ENCODE results near the gene TBL3. TPM values are rescaled to one million over a fixed set of nuclear protein-coding genes. Genes with fewer than 3 reads are reported as not detected.

TBL3 gene
- total RNA-seq, 1 experiment from 2014 or later: 68.9 TPM

DNA sequence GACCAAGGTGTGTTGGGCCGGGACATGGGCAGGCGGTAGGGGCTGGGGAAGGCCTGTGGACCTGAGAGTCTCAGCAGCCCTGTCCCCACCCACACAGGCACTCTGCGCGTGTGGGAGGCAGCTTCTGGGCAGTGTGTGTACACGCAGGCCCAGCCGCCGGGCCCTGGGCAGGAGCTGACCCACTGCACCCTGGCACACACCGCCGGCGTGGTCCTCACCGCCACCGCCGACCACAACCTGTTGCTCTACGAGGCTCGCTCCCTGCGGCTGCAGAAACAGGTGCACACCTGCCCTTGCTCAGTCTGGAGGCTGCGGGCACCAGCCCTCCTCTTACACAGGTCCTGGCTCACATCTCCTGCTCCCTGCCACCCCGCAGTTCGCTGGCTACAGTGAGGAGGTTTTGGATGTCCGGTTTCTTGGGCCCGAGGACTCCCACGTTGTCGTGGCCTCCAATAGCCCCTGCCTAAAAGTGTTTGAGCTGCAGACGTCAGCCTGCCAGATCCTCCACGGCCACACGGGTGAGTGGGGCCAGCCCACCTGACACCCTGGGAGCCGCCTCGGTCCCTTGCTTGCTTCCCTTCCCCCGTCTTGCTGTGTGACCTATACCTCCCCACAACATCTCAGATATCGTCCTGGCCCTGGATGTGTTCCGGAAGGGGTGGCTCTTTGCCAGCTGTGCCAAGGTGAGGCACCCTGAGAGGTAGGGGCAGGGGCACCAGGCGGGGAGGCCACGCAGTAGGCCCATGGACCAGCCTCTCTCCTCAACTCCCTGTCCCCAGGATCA is 3.8 kb downstream of the TBL3 start:
- RAD21 ChIA-PET (ENCODE audit: low non-redundant PET in 1 of 2, low total read pairs in 2 of 2, uncharacterized antibody in 2 of 2, unreplicated experiment in 2 of 2): no interaction called here
- intact Hi-C loops (cut with micrococcal nuclease): no loop called here
- no TSS peak for BruUV-seq (replicated peaks)

More for the DNA sequence above, 3.8 kb downstream of the TBL3 start:
- H3K27me3 ChIP-seq (ENCODE audit: insufficient read depth, low read length): no peaks in the 10 kb centered on the region
- TF ChIP-seq, protein P1, sequence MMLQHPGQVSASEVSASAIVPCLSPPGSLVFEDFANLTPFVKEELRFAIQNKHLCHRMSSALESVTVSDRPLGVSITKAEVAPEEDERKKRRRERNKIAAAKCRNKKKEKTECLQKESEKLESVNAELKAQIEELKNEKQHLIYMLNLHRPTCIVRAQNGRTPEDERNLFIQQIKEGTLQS (IDR thresholded peaks at IDR 0.05): no peak
- TF ChIP-seq ZNF274 (IDR thresholded peaks at IDR 0.05; ENCODE audit: low read depth, low read length) (no peak), EZH2phosphoT487 (IDR thresholded peaks at IDR 0.05; ENCODE audit: borderline replicate concordance) (no peak), CBX3 (IDR thresholded peaks at IDR 0.05; ENCODE audit: low read depth) (no peak), CEBPB (IDR thresholded peaks at IDR 0.05; ENCODE audit: low read depth) (no peak), EZH2 (IDR thresholded peaks at IDR 0.05) (no peak), POLR2A (IDR thresholded peaks at IDR 0.05; ENCODE audit: borderline replicate concordance, extremely low read depth, insufficient read depth, insufficient read length) (no peak), POLR2AphosphoS5 (IDR thresholded peaks at IDR 0.05; ENCODE audit: low read depth, low read length) (no peak), SIN3A (IDR thresholded peaks at IDR 0.05; ENCODE audit: low read depth) (no peak), YY1 (IDR thresholded peaks at IDR 0.05; ENCODE audit: extremely low read depth, insufficient replicate concordance, low read depth, low read length) (no peak), RAD21 (IDR thresholded peaks at IDR 0.05; ENCODE audit: low read depth) (no peak), TCF7L2 (IDR thresholded peaks at IDR 0.05; ENCODE audit: borderline replicate concordance, extremely low read depth, insufficient read depth, insufficient read length) (no peak), ELF1 (IDR thresholded peaks at IDR 0.05; ENCODE audit: borderline replicate concordance, low read depth) (no peak), EGR1 (IDR thresholded peaks at IDR 0.05; ENCODE audit: low read depth) (no peak)
- TF ChIP-seq, protein P2, sequence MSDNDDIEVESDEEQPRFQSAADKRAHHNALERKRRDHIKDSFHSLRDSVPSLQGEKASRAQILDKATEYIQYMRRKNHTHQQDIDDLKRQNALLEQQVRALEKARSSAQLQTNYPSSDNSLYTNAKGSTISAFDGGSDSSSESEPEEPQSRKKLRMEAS (IDR thresholded peaks at IDR 0.05): no peak
- TF ChIP-seq, protein P3, sequence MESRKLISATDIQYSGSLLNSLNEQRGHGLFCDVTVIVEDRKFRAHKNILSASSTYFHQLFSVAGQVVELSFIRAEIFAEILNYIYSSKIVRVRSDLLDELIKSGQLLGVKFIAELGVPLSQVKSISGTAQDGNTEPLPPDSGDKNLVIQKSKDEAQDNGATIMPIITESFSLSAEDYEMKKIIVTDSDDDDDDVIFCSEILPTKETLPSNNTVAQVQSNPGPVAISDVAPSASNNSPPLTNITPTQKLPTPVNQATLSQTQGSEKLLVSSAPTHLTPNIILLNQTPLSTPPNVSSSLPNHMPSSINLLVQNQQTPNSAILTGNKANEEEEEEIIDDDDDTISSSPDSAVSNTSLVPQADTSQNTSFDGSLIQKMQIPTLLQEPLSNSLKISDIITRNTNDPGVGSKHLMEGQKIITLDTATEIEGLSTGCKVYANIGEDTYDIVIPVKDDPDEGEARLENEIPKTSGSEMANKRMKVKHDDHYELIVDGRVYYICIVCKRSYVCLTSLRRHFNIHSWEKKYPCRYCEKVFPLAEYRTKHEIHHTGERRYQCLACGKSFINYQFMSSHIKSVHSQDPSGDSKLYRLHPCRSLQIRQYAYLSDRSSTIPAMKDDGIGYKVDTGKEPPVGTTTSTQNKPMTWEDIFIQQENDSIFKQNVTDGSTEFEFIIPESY (IDR thresholded peaks at IDR 0.05; ENCODE audit: extremely low read depth, insufficient replicate concordance, low read length): no peak
- TF ChIP-seq, protein P4, sequence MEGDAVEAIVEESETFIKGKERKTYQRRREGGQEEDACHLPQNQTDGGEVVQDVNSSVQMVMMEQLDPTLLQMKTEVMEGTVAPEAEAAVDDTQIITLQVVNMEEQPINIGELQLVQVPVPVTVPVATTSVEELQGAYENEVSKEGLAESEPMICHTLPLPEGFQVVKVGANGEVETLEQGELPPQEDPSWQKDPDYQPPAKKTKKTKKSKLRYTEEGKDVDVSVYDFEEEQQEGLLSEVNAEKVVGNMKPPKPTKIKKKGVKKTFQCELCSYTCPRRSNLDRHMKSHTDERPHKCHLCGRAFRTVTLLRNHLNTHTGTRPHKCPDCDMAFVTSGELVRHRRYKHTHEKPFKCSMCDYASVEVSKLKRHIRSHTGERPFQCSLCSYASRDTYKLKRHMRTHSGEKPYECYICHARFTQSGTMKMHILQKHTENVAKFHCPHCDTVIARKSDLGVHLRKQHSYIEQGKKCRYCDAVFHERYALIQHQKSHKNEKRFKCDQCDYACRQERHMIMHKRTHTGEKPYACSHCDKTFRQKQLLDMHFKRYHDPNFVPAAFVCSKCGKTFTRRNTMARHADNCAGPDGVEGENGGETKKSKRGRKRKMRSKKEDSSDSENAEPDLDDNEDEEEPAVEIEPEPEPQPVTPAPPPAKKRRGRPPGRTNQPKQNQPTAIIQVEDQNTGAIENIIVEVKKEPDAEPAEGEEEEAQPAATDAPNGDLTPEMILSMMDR (IDR thresholded peaks at IDR 0.05 in 2 of 3, conservative IDR thresholded peaks at IDR 0.05 in 1 of 3; ENCODE audit: borderline replicate concordance in 1 of 3, insufficient read depth in 1 of 3, low read depth in 2 of 3, low read length in 2 of 3): no peak
- TF ChIP-seq, protein P5, sequence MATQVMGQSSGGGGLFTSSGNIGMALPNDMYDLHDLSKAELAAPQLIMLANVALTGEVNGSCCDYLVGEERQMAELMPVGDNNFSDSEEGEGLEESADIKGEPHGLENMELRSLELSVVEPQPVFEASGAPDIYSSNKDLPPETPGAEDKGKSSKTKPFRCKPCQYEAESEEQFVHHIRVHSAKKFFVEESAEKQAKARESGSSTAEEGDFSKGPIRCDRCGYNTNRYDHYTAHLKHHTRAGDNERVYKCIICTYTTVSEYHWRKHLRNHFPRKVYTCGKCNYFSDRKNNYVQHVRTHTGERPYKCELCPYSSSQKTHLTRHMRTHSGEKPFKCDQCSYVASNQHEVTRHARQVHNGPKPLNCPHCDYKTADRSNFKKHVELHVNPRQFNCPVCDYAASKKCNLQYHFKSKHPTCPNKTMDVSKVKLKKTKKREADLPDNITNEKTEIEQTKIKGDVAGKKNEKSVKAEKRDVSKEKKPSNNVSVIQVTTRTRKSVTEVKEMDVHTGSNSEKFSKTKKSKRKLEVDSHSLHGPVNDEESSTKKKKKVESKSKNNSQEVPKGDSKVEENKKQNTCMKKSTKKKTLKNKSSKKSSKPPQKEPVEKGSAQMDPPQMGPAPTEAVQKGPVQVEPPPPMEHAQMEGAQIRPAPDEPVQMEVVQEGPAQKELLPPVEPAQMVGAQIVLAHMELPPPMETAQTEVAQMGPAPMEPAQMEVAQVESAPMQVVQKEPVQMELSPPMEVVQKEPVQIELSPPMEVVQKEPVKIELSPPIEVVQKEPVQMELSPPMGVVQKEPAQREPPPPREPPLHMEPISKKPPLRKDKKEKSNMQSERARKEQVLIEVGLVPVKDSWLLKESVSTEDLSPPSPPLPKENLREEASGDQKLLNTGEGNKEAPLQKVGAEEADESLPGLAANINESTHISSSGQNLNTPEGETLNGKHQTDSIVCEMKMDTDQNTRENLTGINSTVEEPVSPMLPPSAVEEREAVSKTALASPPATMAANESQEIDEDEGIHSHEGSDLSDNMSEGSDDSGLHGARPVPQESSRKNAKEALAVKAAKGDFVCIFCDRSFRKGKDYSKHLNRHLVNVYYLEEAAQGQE (IDR thresholded peaks at IDR 0.05; ENCODE audit: low read depth): no peak
- ChIA-PET CTCF (no interaction called here), POLR2A (interaction anchor here (12.5 kb wide), 1 partner anchor 10 kb away, joined by 104 read pairs; the partner anchor contains the start of genes RNF151 and RPS2)
- H3K36me3 ChIP-seq (ENCODE audit: control insufficient read depth in 1 of 2, insufficient read depth in 2 of 2, low read length in 2 of 2): peaks cover 0 to 41% of the 10 kb centered on the region in 2 experiments; a peak in 2 of 4 replicates
- no peak overlapping the region for H3K4me3 ChIP-seq (replicated peaks in 1 of 2; ENCODE audit: low read depth in 1 of 2, low read length in 2 of 2)
- H3K27ac ChIP-seq (ENCODE audit: low read depth, low read length): no peak overlapping the region
- H3K9me2 ChIP-seq (ENCODE audit: insufficient read depth): no peaks in the 10 kb centered on the region
- ATAC-seq (no peak), DNase-seq (ENCODE audit: low read depth, low spot score) (no peak)
- no peak overlapping the region for H3K4me2 ChIP-seq (ENCODE audit: low read length)
- no peak overlapping the region for H3K9ac ChIP-seq (ENCODE audit: low read length)
- no peaks in the 10 kb centered on the region for H3K9me3 ChIP-seq (ENCODE audit: control insufficient read depth in 1 of 2, insufficient read depth in 1 of 2, low read depth in 1 of 2, low read length in 2 of 2)
- H2AFZ ChIP-seq (ENCODE audit: low read depth, low read length, poor library complexity, severe bottlenecking): no peak overlapping the region
- H4K20me1 ChIP-seq (ENCODE audit: insufficient read depth): no peaks in the 10 kb centered on the region
- H3K4me1 ChIP-seq (ENCODE audit: control insufficient read depth in 1 of 2, insufficient read depth in 2 of 2, low read length in 2 of 2): peaks cover 21 to 48% of the 10 kb centered on the region in 2 experiments
- peaks cover 36% of the 10 kb centered on the region for H3K79me2 ChIP-seq (ENCODE audit: insufficient read depth, low read length)

Data from HCT116 (cell line).